Measurements from ENCODE around the gene B3GNT8. TPM values are rescaled to one million over a fixed set of nuclear protein-coding genes. Genes with fewer than 3 reads are reported as not detected.

The B3GNT8 gene
- total and polyA plus RNA-seq, 9 of the 15 experiments (the other 6 are each of a cell fraction or from before 2014, with no cell fraction given) = 0.11 to 2.9 (median 0.65) TPM; not detected in 2

GRCh38 chr19:41405776-41406175, 21.4 kb downstream of the B3GNT8 start (continued):
- TF ChIP-seq ESRRA (IDR thresholded peaks at IDR 0.05; ENCODE audit: borderline replicate concordance, low read depth) (no peak), RFX1 (IDR thresholded peaks at IDR 0.05) (no peak), BRCA1 (IDR thresholded peaks at IDR 0.05) (no peak), BRCA1 (CRISPR knock-in tag; IDR thresholded peaks at IDR 0.05) (no peak), EP300 (IDR thresholded peaks at IDR 0.05; ENCODE audit: low read length) (no peak), SAFB (IDR thresholded peaks at IDR 0.05; ENCODE audit: borderline replicate concordance, low read depth, low read length) (no peak), MEIS2 (IDR thresholded peaks at IDR 0.05; ENCODE audit: partially characterized antibody) (no peak), BCOR (IDR thresholded peaks at IDR 0.05) (no peak), ZFPM2 (CRISPR knock-in tag; IDR thresholded peaks at IDR 0.05) (no peak)
- TF ChIP-seq, protein P1, sequence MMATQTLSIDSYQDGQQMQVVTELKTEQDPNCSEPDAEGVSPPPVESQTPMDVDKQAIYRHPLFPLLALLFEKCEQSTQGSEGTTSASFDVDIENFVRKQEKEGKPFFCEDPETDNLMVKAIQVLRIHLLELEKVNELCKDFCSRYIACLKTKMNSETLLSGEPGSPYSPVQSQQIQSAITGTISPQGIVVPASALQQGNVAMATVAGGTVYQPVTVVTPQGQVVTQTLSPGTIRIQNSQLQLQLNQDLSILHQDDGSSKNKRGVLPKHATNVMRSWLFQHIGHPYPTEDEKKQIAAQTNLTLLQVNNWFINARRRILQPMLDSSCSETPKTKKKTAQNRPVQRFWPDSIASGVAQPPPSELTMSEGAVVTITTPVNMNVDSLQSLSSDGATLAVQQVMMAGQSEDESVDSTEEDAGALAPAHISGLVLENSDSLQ (IDR thresholded peaks at IDR 0.05) = no peak

DNA sequence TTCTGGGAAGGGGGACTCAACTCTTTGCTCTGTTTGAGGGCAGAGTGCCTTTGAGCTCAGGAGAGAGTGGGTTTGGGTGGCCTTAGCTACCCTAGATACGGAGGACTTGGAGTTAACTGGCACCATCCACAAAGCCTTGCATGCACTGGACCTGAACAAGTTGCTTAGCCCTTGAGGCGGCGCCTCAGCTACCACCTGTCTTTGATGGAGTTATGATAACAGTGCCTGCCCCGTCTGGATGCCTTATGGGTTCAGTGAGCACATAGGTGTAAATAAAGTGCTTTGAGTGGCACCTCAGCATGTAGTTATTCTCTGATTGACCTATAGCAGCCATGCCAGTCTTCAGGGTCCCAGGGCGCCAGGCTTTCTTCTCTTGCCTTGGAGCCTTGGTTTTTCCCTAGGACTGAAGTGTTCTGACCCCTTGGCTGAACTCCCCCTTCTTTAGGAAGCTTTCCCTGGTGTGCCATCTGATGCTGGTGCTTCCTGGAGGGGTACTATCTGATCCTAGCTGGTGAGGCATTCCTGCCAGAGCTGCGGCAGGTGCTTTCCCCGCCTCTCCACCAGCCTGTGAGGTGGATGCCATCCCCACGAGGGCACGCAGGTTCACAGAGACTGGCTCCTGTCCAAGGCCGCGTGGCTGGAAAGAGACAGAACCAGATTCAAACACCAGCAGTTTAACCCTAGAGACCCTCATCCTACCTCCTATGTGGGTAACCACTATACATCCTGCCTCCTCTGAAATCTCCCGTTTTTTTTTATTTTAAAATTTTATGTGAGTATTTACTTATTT, 23.8 kb downstream of the B3GNT8 start:
- Histone ChIP-seq H3K27me3 (ENCODE audit: control insufficient read depth in 2 of 2, insufficient read depth in 2 of 2, low read length in 2 of 2) (no peaks in the 10 kb centered on the region), H3K4me2 (ENCODE audit: insufficient read depth, low read length) (no peak overlapping the region), H3K4me1 (replicated peaks in 1 of 2; ENCODE audit: control insufficient read depth in 2 of 2, insufficient read depth in 2 of 2, low read length in 2 of 2) (peaks cover 4 to 5% of the 10 kb centered on the region in 2 experiments; a peak in 2 of 5 replicates), H3K4me3 (no peak overlapping the region), H3K9me3 (replicated peaks; ENCODE audit: control insufficient read depth, insufficient read depth, low read depth, low read length) (no peaks in the 10 kb centered on the region), H3K9ac (ENCODE audit: insufficient read depth in 1 of 2, low read depth in 2 of 2, low read length in 2 of 2) (no peak overlapping the region), H3K79me2 (ENCODE audit: control insufficient read depth, insufficient read depth, low read length) (peaks cover 9% of the 10 kb centered on the region), H2AFZ (ENCODE audit: low read depth, low read length) (no peak overlapping the region), H3K9me1 (ENCODE audit: control insufficient read depth, insufficient read depth, low read length) (no peaks in the 10 kb centered on the region), H4K20me1 (replicated peaks; ENCODE audit: control insufficient read depth, insufficient read depth, low read length) (no peaks in the 10 kb centered on the region), H3K27ac (ENCODE audit: extremely low read depth, low read depth, low read length) (no peak overlapping the region), H3K36me3 (ENCODE audit: control insufficient read depth, insufficient read depth, low read length) (no peaks in the 10 kb centered on the region)
- DNase-seq (ENCODE audit: extremely low read depth in 1 of 4, low spot score in 3 of 4) = no peak
- 80% methylated on average over 12 of the region's 12 CpGs for WGBS (ENCODE audit: insufficient coverage, low coverage, missing lambda C conversion rate)
- CTCF ChIA-PET (ENCODE audit: low intra/inter-chr PET ratio) = no interaction called here
- no peak for FAIRE-seq
- no peak for TF ChIP-seq ZNF134 (CRISPR knock-in tag; conservative IDR thresholded peaks at IDR 0.05)
- TF ChIP-seq JUND (IDR thresholded peaks at IDR 0.05; ENCODE audit: borderline replicate concordance, low read depth, low read length) = no peak
- no peak for TF ChIP-seq JUND (tag; IDR thresholded peaks at IDR 0.05; ENCODE audit: borderline replicate concordance, low read depth, low read length)
- no peak for TF ChIP-seq ZZZ3 (IDR thresholded peaks at IDR 0.05)
- no peak for TF ChIP-seq MIER1 (IDR thresholded peaks at IDR 0.05; ENCODE audit: low read depth)
- no peak for TF ChIP-seq BDP1 (IDR thresholded peaks at IDR 0.05; ENCODE audit: insufficient read depth, insufficient read length)
- no peak for ATAC-seq
- intact Hi-C loops (cut with micrococcal nuclease) = no loop called here
- in situ Hi-C loops (cut with MboI) = no loop called here
- POLR2A ChIA-PET = interaction anchor here (0.6 to 0.7 kb wide), 2 partner anchors 33 to 244 kb away, joined by 3 to 4 read pairs; no protein-coding TSS in a partner anchor
- no TSS peak for BruUV-seq (replicated peaks)

Measured in K562 (cell line).